ENCODE data around the gene RNF157. TPM values are rescaled to one million over a fixed set of nuclear protein-coding genes. Genes with fewer than 3 reads are reported as not detected.
"Not testable (repeated sequence)": the region's sequence is repeated elsewhere in the genome, so short reads cannot be mapped to it uniquely, and the experiment has no call there.

Gene RNF157
- total RNA-seq, 1 donor from 2014 or later, result 43.5 TPM

DNA sequence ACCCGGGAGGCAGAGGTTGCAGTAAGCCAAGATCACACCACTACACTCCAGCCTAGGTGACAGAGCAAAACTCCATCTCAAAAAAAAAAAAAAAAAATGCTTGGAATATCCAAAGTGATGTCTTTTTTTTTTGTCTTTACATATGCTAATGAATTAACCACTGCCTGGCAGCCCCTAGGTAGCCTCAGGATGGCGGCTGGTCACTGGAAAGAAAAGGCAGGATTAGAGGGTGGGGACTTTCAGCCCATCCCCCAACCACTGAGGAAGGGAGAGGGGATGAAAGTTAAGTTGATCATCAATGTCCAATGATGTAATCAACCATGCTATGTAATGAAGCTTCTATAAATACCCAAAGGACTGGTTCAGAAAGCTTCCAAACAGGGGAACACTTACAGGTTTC lies 26.8 kb downstream of the RNF157 start:
- TF ChIP-seq, protein P1, sequence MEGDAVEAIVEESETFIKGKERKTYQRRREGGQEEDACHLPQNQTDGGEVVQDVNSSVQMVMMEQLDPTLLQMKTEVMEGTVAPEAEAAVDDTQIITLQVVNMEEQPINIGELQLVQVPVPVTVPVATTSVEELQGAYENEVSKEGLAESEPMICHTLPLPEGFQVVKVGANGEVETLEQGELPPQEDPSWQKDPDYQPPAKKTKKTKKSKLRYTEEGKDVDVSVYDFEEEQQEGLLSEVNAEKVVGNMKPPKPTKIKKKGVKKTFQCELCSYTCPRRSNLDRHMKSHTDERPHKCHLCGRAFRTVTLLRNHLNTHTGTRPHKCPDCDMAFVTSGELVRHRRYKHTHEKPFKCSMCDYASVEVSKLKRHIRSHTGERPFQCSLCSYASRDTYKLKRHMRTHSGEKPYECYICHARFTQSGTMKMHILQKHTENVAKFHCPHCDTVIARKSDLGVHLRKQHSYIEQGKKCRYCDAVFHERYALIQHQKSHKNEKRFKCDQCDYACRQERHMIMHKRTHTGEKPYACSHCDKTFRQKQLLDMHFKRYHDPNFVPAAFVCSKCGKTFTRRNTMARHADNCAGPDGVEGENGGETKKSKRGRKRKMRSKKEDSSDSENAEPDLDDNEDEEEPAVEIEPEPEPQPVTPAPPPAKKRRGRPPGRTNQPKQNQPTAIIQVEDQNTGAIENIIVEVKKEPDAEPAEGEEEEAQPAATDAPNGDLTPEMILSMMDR (IDR thresholded peaks at IDR 0.05; ENCODE audit: unreplicated experiment), result no peak
- H3K27ac Mint-ChIP-seq, result no peak overlapping the region
- H3K9me3 Mint-ChIP-seq (ENCODE audit: low read depth), result no peaks in the 10 kb centered on the region
- peaks cover 4% of the 10 kb centered on the region for H3K4me1 Mint-ChIP-seq (ENCODE audit: low read depth)
- no peak overlapping the region for H3K4me3 Mint-ChIP-seq (ENCODE audit: low read depth)
- peaks cover 9% of the 10 kb centered on the region for H3K36me3 Mint-ChIP-seq (ENCODE audit: insufficient read depth)
- no peaks in the 10 kb centered on the region for H3K27me3 Mint-ChIP-seq
- DNase-seq (ENCODE audit: low spot score, unreplicated experiment), result no peak

DNA sequence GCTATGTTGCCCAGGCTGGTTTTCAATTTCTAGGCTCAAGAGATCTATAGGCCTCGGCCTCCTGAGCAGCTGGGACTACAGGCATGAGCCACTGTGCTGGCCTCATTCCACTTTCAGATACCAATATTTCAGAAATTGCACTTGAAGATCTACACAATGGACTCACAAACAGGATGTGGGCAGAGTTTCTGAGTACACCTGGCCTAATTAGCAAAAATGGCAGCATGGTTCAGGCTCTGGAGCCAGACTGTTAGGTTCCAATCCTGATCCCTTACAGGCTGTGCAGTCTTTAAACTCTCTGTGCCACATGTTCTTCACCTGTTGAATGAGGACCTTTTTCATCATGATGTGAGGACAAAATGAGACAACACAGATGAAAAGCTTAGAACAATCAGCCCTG lies 32.2 kb downstream of the RNF157 start:
- TF ChIP-seq, protein P1 (IDR thresholded peaks at IDR 0.05; ENCODE audit: unreplicated experiment), result no peak
- H3K4me1 Mint-ChIP-seq (ENCODE audit: low read depth), result no peaks in the 10 kb centered on the region
- H3K27me3 Mint-ChIP-seq, result no peaks in the 10 kb centered on the region
- no peak overlapping the region for H3K27ac Mint-ChIP-seq
- no peaks in the 10 kb centered on the region for H3K9me3 Mint-ChIP-seq (ENCODE audit: low read depth)
- DNase-seq (ENCODE audit: low spot score, unreplicated experiment), result no peak
- H3K36me3 Mint-ChIP-seq (ENCODE audit: insufficient read depth), result peaks cover 14% of the 10 kb centered on the region
- H3K4me3 Mint-ChIP-seq (ENCODE audit: low read depth), result no peak overlapping the region

DNA sequence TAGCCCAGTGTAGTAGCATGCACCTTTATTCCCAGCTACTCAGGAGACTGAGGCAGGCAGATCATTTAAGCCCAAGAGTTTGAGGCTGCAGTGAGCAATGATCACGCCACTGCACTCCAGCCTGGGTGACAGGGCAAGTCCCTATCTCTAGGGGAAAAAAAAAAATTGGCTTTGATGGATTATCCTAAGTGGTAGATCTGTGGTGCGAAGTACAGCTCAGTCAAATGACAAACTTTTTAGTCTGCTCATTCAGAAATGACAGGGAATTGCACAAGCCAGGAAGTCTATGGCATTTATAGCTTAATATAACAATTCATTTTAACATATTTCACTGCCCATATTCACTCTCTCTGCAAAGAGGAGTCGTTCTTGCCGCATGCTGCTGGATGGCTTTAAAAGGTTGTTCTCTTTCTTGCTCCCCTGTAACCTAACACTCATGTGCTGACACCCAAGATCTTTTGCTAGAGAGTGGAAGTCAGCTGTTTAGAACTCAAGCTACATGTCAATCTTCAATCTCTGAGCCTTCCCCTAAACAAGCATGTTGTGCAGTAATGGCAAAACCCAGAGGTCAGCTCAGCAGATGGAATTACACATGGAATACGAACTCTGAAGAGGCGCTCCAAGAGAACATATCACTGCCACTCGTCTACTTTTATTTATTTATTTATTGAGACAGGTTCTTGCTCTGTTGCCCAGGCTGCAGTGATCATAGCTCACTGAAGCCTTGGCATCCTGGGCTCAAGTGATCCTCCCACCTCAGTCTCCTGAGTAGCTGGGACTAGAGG lies 32.8 kb downstream of the RNF157 start:
- H3K4me1 Mint-ChIP-seq (ENCODE audit: low read depth), result no peaks in the 10 kb centered on the region
- DNase-seq (ENCODE audit: low spot score, unreplicated experiment), result no peak
- no peak overlapping the region for H3K4me3 Mint-ChIP-seq (ENCODE audit: low read depth)
- H3K36me3 Mint-ChIP-seq (ENCODE audit: insufficient read depth), result peaks cover 14% of the 10 kb centered on the region
- H3K27me3 Mint-ChIP-seq, result no peaks in the 10 kb centered on the region
- TF ChIP-seq, protein P1 (IDR thresholded peaks at IDR 0.05; ENCODE audit: unreplicated experiment), result no peak
- no peak overlapping the region for H3K27ac Mint-ChIP-seq
- no peaks in the 10 kb centered on the region for H3K9me3 Mint-ChIP-seq (ENCODE audit: low read depth)

DNA sequence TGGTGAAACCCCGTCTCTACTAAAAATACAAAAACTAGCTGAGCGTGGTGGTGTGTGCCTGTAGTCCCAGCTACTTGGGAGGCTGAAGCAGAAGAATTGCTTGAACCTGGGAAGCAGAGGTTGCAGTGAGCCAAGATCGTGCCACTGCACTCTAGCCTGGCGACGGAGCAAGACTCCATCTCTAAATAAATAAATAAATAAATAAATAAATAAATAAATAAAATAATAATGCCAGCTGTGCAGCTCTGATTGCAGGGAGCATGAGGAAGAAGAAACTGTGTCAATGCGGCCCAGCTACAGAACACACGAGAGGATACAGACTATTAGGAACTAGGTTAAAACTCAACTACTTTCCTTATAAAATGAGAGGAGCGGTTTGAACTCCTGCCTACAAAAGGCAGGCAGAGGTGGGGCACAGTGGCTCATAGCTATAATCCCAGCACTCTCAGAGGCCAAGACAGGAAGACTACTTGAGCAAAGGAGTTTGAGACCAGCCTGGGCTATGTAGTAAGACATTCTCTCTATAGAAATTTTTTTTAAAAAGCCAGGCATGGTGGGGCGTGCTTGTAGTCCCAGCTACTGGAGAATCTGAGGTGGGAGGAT lies 34.6 kb downstream of the RNF157 start:
- H3K4me1 Mint-ChIP-seq (ENCODE audit: low read depth); H3K9me3 Mint-ChIP-seq (ENCODE audit: low read depth); H3K27me3 Mint-ChIP-seq; DNase-seq (ENCODE audit: low spot score, unreplicated experiment); H3K4me3 Mint-ChIP-seq (ENCODE audit: low read depth); H3K36me3 Mint-ChIP-seq (ENCODE audit: insufficient read depth): not testable (repeated sequence)
- H3K27ac Mint-ChIP-seq, result peak overlapping the region; percentile 64

DNA sequence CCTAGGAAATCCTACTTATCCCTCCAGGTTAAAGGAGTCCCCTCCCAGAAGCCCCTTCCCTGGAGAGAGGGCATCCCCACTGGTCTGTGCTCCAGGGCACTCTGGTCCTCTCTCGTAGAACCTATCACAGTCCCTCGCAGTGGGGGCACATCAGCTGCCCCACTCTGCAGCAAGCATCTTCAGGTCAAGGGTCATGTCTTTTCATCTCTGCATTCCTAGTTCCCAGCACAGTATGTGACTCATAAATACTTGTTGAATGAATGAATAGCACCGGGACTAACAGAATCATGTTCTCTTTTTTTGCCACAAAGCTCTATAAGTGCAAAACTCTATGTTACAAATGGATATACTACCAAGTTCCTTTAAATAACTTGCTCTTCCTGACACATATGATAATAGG lies 36.0 kb downstream of the RNF157 start:
- H3K27ac Mint-ChIP-seq, result no peak overlapping the region
- TF ChIP-seq, protein P1 (IDR thresholded peaks at IDR 0.05; ENCODE audit: unreplicated experiment), result no peak
- no peaks in the 10 kb centered on the region for H3K9me3 Mint-ChIP-seq (ENCODE audit: low read depth)
- H3K27me3 Mint-ChIP-seq, result no peaks in the 10 kb centered on the region
- H3K4me3 Mint-ChIP-seq (ENCODE audit: low read depth), result no peak overlapping the region
- H3K36me3 Mint-ChIP-seq (ENCODE audit: insufficient read depth), result peaks cover 8% of the 10 kb centered on the region
- DNase-seq (ENCODE audit: low spot score, unreplicated experiment), result no peak
- H3K4me1 Mint-ChIP-seq (ENCODE audit: low read depth), result peaks cover 4% of the 10 kb centered on the region

DNA sequence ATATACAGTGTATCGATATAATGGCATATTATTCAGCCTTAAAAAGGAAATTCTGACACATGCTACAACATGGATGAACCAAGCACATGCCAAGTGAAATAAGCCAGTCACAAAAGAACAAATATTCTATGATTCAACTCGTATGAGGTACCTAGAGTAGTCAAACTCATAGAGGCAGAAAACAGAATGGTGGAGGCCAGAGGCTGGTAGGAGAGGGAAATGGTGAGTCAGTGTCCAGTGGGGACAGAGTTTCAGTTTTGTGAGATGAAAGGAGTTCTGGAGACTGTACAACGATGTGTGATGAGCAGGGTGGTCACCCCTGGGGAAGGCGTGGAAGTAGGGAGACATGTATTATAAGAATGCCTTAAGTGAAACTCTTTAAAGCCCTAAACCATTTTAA lies 39.9 kb downstream of the RNF157 start:
- no peak for DNase-seq (ENCODE audit: low spot score, unreplicated experiment)
- peaks cover 10% of the 10 kb centered on the region for H3K36me3 Mint-ChIP-seq (ENCODE audit: insufficient read depth)
- H3K9me3 Mint-ChIP-seq (ENCODE audit: low read depth), result no peaks in the 10 kb centered on the region
- TF ChIP-seq, protein P1 (IDR thresholded peaks at IDR 0.05; ENCODE audit: unreplicated experiment), result no peak
- H3K27me3 Mint-ChIP-seq, result no peaks in the 10 kb centered on the region
- H3K4me1 Mint-ChIP-seq (ENCODE audit: low read depth), result peaks cover 4% of the 10 kb centered on the region
- no peak overlapping the region for H3K27ac Mint-ChIP-seq
- H3K4me3 Mint-ChIP-seq (ENCODE audit: low read depth), result no peak overlapping the region
